OCI-LY7 (cell line): ENCODE results near the gene RPS5. TPM values are rescaled to one million over a fixed set of nuclear protein-coding genes. Genes with fewer than 3 reads are reported as not detected.
A peak's percentile ranks its signal among the peaks of the same experiment; 100 is the strongest.

Experiments
- Bru-seq: library from RNA; stranded (reverse); fragments of 400-500 nt; gene quantifications from one replicate; lab custom pipeline; 2021; lab: Mats Ljungman, UMichigan
- BruChase-seq, 2 experiments: library from RNA; stranded (reverse); fragments of 400-500 nt; gene quantifications; one replicate each; lab custom pipeline; 2021; lab: Mats Ljungman, UMichigan
- BruUV-seq: library from RNA; stranded (reverse); fragments of 400-500 nt; replicated peaks from 2 replicates; lab custom pipeline; 2021; lab: Mats Ljungman, UMichigan
- CTCF ChIA-PET: fragments of 300-600 bp; sonication (Branson Sonifier 250); formaldehyde crosslinking; loops from one replicate; lab custom pipeline; 2022; ENCODE audit warnings: antibody characterized with exemption; ENCODE audit not compliant: unreplicated experiment; lab: Charles Lee
- POLR2A ChIA-PET: fragments of 300-600 bp; sonication (Branson Sonifier 250); formaldehyde crosslinking; loops from one replicate; lab custom pipeline; 2022; ENCODE audit warnings: antibody characterized with exemption; lab: Charles Lee
- DNase-seq: peaks from one replicate; pipeline ENCODE4 v3.0.0-alpha.2; 2015; ENCODE audit warnings: low spot score
- H2AFZ ChIP-seq: fragments of 200-600 bp; sonication (generic), shearing (Covaris generic); 2 replicates; pipeline ENCODE4 v1.6.1; 2014; ENCODE audit warnings: mild to moderate bottlenecking, antibody characterized with exemption, low read length, moderate library complexity
- H3K27ac ChIP-seq: fragments of 200-600 bp; sonication (generic); 2 replicates; pipeline ENCODE4 v1.5.1; 2014; ENCODE audit warnings: mixed run types, low read depth, mild to moderate bottlenecking, moderate library complexity, low read length, inconsistent platforms; ENCODE audit not compliant: poor library complexity, severe bottlenecking
- H3K36me3 ChIP-seq: fragments of 200-600 bp; sonication (generic); 2 replicates; pipeline ENCODE4 v1.6.1; 2014; ENCODE audit warnings: mild to moderate bottlenecking, antibody characterized with exemption, low read length, moderate library complexity, mixed read lengths; ENCODE audit not compliant: insufficient read depth
- H3K4me1 ChIP-seq: fragments of 200-600 bp; sonication (generic); 2 replicates; pipeline ENCODE4 v1.5.1; 2014; ENCODE audit warnings: mild to moderate bottlenecking, low read length; ENCODE audit not compliant: insufficient read depth, poor library complexity, severe bottlenecking
- H3K4me2 ChIP-seq: fragments of 200-600 bp; sonication (generic); 2 replicates; pipeline ENCODE4 v1.6.1; 2014; ENCODE audit warnings: mild to moderate bottlenecking, low read length
- H3K4me3 ChIP-seq: fragments of 200-600 bp; sonication (generic); 2 replicates; pipeline ENCODE4 v1.5.1; 2014; ENCODE audit warnings: mild to moderate bottlenecking, low read depth, low read length; ENCODE audit not compliant: poor library complexity, severe bottlenecking
- H3K79me2 ChIP-seq: fragments of 200-600 bp; sonication (generic); 2 replicates; pipeline ENCODE4 v1.6.1; 2016; ENCODE audit warnings: low read depth, mild to moderate bottlenecking, low read length, moderate library complexity, mixed read lengths; ENCODE audit not compliant: insufficient read depth
- H3K9me2 ChIP-seq: fragments of 200-600 bp; sonication (generic); 2 replicates; pipeline ENCODE4 v1.6.1; 2016; ENCODE audit warnings: mild to moderate bottlenecking, low read length, mixed read lengths; ENCODE audit not compliant: insufficient read depth
- H3K9me3 ChIP-seq: fragments of 200-600 bp; sonication (generic); 2 replicates; pipeline ENCODE4 v1.6.1; 2014; ENCODE audit warnings: mild to moderate bottlenecking, mixed run types, low read length, mixed read lengths
- H4K20me1 ChIP-seq: fragments of 200-600 bp; sonication (generic); 2 replicates; pipeline ENCODE4 v1.6.1; 2014; ENCODE audit warnings: mild to moderate bottlenecking, antibody characterized with exemption, low read length, moderate library complexity, mixed read lengths; ENCODE audit not compliant: insufficient read depth
- EZH2phosphoT487 ChIP-seq: fragments of 200-600 bp; sonication (generic); IDR thresholded peaks from 2 replicates; pipeline ENCODE4 v1.6.1; 2018; ENCODE audit warnings: low read depth, borderline replicate concordance, mild to moderate bottlenecking, mixed run types, antibody characterized with exemption, low read length, moderate library complexity, mixed read lengths
- intact Hi-C: fragments of 100-400 bp; cut with micrococcal nuclease; formaldehyde crosslinking; loops from one replicate; pipeline ENCODE4 v1.10.0; 2022; ENCODE audit not compliant: unreplicated experiment
- long read RNA-seq: library from polyadenylated mRNA; stranded (forward); transcript quantifications from one replicate; pipeline ENCODE4 v2.0.0, GENCODE V29; 2022
- total RNA-seq, 2 experiments: library from RNA; depleted of rRNA in 1 of 2; stranded (reverse); fragments of >200 nt in 1 of 2; shearing (Covaris generic) in 1 of 2; gene quantifications; 2 replicates each; pipeline ENCODE4 v1.2.3, GENCODE V29; 2014 to 2022
- TF ChIP-seq, protein P1 (sequence below): fragments of 200-600 bp; sonication (generic); conservative IDR thresholded peaks from 2 replicates; pipeline ENCODE4 v1.5.1; 2014; ENCODE audit warnings: mild to moderate bottlenecking, antibody characterized with exemption, low read length, moderate library complexity, mixed read lengths

Gene RPS5
- total RNA-seq (2014; rRNA removed; shearing (Covaris generic)) = 3,315 and 3,333 TPM in 2 replicates
- 1,573 and 1,607 TPM in 2 replicates for total RNA-seq (2022)
- Bru-seq, nascent RNA = percentile 97 among the genes with signal in this experiment
- percentile 97 among the genes with signal in this experiment for BruChase-seq, experiment 1, labeled RNA remaining after a 6-hour chase
- BruChase-seq, experiment 2, labeled RNA remaining after a 2-hour chase = percentile 93 among the genes with signal in this experiment
- long read RNA-seq, transcript RPS5-201 (6 exons, 740 nt) = major isoform, 625 of 699 reads
- long read RNA-seq, transcript RPS5-202 (5 exons, 1,520 nt) = minor isoform, 32 of 699 reads
- long read RNA-seq, partial matches to known transcripts = 25 of 699 reads
- long read RNA-seq, other reads (novel, unspliced or antisense) = 11 of 699 reads

DNA sequence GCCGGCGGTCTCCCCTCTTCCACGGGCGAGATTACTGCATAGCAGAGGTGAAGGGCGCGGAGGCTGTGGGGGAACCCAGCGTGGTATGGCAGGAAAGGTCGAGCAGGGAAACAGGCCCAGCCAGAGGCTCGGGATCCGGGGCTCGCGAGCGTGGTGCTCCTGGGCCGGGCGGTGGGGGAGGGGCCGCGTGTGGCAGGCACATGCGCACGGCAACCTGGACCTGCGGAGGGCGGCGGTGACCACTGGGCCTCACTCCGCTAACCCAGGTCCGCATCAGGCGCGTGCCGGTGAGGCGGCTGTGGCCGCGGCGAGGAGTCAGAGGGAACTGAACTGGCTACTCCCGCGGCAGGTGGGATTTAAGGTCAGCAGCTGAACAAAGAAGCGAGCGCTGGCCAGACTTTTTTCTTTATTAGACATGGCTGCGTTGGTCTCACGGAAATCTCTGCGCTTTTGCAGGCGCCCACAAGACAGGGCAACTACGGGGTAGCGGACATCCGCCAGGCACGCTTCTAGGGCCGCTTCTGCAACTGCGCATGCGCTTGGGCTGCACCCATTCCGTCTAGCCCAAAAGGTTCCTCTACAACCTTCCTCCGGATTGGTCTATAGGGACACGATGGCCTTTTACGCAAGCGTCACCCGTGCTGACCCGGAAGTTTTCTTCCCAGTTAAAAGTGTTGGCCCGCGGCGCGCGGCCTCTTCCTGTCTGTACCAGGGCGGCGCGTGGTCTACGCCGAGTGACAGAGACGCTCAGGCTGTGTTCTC is at the start of gene RPS5:
TSS of gene RPS5 (plus strand) at position 694 of the 762 bp plus-strand sequence. CDS start 869 bp downstream, outside the sequence.
- Histone ChIP-seq H2AFZ (peak within 1 kb of the TSS; percentile 34; the same call in 1 of the 2 replicates), H3K4me3 (peak within 1 kb of the TSS; percentile 100), H3K9me2 (no peaks in the 10 kb centered on the region), H3K4me1 (peaks cover 40% of the 10 kb centered on the region), H4K20me1 (peaks cover 23% of the 10 kb centered on the region), H3K4me2 (peak within 1 kb of the TSS; percentile 93), H3K27ac (peak within 1 kb of the TSS; percentile 78), H3K36me3 (peaks cover 42% of the 10 kb centered on the region), H3K79me2 (peaks cover 48% of the 10 kb centered on the region), H3K9me3 (no peaks in the 10 kb centered on the region)
- peak; percentile 99 for DNase-seq
- TSS peak; percentile 96 for BruUV-seq
- CTCF ChIA-PET = no interaction called here
- TF ChIP-seq EZH2phosphoT487 = no peak
- TF ChIP-seq, protein P1, sequence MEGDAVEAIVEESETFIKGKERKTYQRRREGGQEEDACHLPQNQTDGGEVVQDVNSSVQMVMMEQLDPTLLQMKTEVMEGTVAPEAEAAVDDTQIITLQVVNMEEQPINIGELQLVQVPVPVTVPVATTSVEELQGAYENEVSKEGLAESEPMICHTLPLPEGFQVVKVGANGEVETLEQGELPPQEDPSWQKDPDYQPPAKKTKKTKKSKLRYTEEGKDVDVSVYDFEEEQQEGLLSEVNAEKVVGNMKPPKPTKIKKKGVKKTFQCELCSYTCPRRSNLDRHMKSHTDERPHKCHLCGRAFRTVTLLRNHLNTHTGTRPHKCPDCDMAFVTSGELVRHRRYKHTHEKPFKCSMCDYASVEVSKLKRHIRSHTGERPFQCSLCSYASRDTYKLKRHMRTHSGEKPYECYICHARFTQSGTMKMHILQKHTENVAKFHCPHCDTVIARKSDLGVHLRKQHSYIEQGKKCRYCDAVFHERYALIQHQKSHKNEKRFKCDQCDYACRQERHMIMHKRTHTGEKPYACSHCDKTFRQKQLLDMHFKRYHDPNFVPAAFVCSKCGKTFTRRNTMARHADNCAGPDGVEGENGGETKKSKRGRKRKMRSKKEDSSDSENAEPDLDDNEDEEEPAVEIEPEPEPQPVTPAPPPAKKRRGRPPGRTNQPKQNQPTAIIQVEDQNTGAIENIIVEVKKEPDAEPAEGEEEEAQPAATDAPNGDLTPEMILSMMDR = no peak
- POLR2A ChIA-PET = no interaction called here
- intact Hi-C loops = loop anchor here (1.0 kb wide), 1 partner anchor 108 kb away; the partner anchor contains the start of gene ZNF8

DNA sequence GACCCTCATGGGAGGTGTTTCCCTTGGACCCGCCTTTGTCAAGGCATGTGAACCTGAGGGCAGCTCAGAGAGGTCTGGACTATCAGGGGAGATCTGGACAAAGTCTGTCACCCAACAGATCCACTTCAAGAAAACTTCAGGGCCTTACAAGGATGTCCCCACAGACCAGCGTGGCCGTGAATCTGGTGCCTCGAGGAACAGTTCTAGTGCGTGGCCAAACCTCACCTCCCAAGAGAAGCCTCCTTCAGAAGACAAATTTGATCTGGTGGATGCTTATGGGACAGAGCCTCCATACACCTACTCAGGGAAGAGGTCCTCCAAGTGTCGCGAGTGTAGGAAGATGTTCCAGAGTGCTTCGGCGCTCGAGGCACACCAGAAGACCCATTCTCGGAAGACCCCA is 48.7 kb upstream of the RPS5 start:
- TF ChIP-seq EZH2phosphoT487 = no peak
- TF ChIP-seq, protein P1 = no peak
- no peaks in the 10 kb centered on the region for H3K9me3 ChIP-seq
- H3K4me2 ChIP-seq = no peak overlapping the region
- H3K4me1 ChIP-seq = no peaks in the 10 kb centered on the region
- ChIA-PET POLR2A (no interaction called here), CTCF (no interaction called here)
- no peak for DNase-seq
- H3K36me3 ChIP-seq = peaks cover 19% of the 10 kb centered on the region; the same call in 1 of the 2 replicates
- intact Hi-C loops = no loop called here
- no peaks in the 10 kb centered on the region for H4K20me1 ChIP-seq
- no peak overlapping the region for H3K4me3 ChIP-seq
- no peak overlapping the region for H2AFZ ChIP-seq
- H3K9me2 ChIP-seq = no peaks in the 10 kb centered on the region
- no peak overlapping the region for H3K27ac ChIP-seq
- no peaks in the 10 kb centered on the region for H3K79me2 ChIP-seq
- no TSS peak for BruUV-seq
